DMS 273 (cell line): ENCODE measurements around the gene CACNG3.
"Not testable (repeated sequence)": the region's sequence is repeated elsewhere in the genome, so short reads cannot be mapped to it uniquely, and the experiment has no call there.

ENCODE experiments used
- DNase-seq: peaks from one replicate; lab custom pipeline; 2025; ENCODE audit not compliant: unreplicated experiment; lab: John Stamatoyannopoulos, UW

The CACNG3 gene

DNA sequence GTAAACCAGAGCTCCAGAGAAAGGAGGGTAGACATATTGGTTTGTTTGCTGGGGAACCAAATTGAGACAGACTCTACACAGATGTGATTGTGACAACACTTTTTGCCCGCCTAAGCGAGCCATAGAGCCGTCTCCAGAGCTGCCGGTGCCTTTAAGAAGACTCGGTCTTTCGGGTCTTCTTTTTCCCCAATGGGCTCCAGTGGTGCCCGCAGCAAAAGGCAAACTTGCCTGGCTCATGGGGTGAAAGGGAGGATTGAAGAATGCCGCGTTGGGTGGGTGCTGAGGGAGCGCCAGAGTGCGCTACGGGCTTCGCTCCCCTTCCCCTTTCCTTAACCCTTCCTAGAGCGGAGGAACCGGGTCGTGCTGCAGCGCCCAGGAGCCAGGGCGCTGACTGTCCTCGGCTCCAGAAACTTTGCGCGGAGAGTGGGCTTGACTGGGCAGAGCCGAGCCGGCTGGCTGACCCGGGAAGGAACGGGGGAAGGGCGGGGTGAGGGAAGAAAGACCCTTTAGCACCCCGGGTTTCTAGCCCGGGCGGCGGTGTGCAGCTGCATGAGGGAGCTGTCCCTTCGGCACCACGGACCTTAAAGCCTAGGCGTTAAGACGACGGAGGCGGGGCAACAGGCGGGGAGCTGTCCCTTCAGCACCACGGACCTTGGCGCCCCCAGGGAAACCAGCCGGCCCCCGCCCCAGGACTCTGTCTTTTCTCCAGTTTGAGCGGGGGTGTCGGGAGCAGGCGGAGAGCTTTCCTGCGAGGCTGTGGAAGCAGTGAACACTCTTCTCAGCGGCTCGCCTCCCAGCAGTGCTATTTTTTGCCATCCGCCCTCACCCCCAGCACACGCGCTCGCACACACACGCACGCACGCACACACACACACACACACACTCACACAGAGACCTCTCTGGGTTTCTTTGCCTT is at the start of gene CACNG3:
TSS of gene CACNG3 (plus strand) at position 880 of the 916 bp plus-strand sequence. CDS start 420 bp downstream, outside the sequence.
- DNase-seq, result peak; percentile 46

DNA sequence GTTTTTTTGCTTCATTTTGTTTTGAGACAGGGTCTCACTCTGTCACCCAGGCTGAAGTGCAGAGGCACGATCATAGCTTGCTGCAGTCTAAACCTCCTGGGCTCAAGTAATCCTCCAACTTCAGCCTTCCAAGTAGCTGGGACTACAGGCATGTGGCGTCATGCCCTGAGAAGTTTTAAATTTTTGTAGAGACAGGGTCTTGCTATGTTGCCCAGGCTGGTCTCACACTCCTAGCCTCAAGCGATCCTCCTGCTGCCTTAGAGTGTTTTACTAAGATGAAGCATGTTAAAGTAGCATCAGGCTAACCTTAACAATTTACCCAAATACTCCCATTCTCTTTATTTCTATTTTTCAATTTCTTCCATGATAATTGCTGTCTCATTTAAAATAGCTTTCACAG is 49.2 kb upstream of the CACNG3 start:
- DNase-seq, result no peak

DNA sequence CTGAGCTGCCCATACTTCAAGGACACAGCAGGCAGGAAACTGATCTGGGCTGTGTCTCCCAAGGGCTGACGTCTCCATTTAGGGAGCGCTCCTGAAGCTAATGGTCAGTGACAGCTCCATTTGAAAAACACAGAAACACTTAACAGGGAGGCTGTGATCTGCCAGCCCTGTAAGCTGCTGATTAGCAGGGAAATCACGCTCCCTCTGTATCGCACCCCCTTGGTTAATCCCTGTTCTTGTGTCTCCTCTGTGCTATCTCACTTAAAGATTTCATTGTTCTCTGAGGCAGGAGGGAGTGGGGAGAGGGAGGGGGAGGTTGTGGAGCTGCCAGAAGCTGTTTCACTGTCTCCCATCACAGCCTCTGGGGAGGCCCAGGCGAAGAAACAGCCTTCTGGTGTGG is 47.4 kb upstream of the CACNG3 start:
- no peak for DNase-seq

DNA sequence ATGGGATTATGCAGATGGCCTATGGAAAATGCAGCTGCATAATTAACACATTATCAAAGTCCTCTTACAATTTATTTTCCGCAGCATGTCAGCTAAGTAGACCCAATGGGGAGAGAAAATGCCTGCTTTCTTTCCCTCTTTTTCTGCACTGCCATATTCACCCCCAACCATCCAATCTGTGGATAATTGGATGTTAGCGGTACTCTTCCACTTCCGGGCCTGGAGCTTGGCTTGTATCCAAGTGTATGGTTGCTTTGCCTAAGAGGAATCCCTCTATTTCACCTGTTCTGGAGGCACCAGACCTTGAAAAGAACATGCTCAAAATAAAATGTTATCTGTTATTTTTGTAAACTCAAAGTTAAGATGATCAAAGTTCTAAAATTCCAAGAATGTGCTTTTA is 41.1 kb upstream of the CACNG3 start:
- no peak for DNase-seq

DNA sequence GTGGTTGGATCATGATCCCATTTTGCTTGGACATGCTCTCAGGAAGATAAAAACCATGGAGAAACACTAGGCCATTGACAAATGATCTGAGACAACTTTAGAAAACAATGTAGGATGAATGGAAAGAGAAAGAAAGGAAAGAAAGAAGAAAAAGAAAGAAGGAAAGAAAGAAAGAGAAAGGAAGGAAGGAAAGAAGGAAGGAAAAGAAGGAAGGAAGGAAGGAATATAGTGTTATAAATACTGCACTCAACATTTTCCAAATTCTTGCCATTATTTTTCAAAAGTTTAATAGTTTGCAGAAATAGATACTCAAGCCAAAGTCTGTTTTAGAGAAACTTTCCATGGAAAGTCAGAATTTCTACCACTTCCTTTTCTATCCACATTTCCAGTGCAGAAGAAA is 39.2 kb upstream of the CACNG3 start:
- DNase-seq, result no peak

DNA sequence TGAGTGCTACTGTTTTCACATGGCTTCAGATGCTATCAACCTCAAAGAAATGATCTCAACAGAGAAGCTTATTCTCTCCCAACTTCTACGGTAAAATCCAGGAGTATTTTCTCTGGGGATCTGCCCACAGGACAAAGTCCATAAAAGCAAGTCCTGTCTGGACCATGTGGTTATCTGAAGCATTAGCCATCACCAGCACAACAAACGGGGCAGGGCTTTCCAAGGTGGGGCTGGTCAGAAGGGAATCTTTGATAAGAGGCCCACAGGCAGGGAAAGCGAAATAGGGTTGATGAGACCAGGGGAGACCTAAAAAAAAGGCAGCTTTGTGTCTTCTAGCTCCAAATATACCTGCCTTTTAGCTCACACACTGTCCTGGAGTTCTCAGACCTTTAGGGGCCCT is 38.7 kb upstream of the CACNG3 start:
- DNase-seq, result no peak

DNA sequence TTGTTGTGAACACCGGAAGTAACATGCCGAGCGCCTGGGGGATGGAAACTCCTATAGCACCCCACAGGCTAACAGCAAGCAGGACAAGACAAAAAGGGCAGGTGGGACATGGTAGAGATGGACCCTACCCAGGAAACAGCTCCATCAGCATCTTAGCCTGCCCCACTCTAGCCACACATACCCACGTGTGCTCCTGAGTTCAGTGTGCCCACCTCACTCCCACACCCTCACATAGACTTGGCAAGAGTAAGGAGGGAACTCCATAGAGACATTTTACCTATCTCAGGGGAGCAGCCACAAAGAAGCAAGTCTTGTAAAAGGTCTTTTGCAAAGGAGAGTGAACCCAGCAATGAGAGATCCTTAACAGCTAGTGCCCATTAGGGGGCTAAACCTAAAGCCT is 37.8 kb upstream of the CACNG3 start:
- no peak for DNase-seq

DNA sequence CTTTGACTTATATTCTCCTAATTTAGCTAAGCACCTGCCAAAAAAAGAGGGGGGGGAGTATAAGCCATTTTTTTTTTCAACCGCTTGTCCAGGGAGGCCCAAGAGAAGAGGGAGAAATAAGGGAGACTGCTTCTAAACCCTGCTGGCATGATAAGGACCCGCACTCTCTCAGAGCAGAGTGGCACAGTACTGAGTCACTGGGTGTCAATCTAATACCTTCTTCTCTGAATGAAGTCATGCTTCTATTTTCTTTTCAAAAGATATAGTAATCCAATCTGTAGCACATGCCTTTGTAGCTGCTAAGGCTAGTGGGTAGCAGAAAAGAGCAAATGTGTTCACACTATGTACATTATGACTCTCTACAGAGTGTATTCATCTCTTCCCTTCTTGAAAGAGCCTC is 34.9 kb upstream of the CACNG3 start:
- no peak for DNase-seq

DNA sequence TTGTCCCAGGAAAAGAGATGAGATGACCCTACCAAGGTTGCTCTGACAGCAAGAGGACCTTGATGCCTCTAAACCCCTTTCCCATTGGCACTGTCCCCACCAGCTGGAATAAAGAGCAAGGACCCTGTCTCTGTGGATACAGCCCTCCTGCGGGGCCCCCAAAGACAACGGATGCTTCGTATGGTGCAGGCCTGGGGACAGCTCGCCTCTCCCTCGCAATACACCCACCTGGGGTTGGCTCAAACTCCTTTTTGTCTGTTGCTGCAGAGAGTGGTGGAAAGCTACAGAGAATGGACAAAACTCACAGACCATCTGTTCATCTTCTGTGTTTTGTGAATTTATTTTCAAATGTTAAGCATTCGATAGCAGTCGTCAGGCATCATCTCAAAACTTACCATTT is 27.6 kb upstream of the CACNG3 start:
- no peak for DNase-seq

DNA sequence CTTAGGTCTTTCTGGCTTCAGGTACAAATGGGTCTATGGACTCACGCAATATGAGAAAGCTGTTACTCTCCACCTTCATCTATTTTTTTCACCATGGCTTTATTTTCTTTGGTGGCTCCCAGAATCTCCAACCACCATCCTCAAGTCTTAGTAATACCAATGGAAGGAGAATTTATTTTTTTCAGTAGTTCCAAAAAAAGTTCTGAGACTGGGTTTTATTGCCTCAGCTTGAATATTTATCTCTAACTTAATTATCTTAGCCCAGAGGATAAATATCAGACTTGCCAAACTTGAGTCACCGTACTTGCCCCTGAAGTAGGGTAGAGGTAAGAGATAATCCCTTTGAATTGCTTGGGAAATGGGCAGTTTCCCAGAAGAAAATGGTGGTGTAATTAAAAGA is 23.2 kb upstream of the CACNG3 start:
- no peak for DNase-seq

DNA sequence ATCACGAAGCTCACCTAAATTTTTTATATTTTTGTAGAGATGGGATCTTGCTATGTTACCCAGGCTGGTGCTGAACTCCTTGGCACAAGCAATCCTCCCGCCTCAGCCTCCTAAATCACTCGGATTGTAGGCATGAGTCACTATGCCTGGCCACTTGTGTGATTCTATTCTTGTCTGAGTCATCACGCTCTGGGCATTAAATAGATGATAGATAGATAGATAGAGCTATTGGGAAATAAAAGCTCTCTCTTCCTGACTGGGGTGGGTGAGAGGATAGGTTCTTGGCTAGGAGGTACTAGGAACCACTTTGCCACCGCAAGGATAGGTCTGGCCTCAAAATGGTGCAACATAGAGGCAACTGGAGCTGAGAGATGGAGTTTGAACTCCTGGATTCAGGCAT is 21.4 kb upstream of the CACNG3 start:
- DNase-seq, result no peak

DNA sequence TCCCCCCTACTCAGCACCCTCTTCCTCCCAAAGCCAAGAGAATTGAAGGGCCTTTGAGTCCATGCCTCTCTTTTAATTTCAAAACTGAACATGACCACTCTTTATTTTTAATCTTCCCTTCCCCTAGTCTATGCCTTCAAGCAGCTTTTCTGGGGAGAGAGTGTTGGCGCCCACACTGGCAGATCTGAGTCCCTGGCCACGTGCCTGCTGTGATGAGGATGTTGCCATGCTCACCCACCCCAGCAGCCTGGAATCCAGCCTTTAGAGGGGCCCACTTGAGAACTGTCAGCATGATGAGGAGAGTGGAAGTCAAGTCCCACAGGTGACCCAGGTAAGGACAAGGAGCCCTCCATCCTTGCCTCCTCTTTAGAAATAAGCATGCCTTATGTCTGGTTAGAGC is 20.3 kb upstream of the CACNG3 start:
- no peak for DNase-seq

DNA sequence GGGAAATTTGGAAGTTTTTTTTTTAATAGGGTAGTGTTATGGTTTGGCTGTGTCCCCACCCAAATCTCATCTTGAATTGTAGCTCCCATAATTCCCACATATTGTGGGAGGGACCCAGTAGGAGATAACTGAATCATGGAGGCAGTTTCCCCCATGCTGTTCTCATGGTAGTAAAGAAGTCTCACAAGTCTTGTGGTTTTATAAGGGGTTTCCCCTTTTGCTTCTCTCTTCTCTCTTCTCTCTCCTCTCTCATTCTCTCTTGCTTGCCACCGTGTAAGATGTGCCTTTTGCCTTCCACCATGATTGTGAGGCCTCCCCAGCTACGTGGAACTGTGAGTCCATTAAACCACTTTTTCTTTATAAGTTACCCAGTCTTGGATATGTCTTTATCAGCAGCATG is 17.3 kb upstream of the CACNG3 start:
- not testable (repeated sequence) for DNase-seq

DNA sequence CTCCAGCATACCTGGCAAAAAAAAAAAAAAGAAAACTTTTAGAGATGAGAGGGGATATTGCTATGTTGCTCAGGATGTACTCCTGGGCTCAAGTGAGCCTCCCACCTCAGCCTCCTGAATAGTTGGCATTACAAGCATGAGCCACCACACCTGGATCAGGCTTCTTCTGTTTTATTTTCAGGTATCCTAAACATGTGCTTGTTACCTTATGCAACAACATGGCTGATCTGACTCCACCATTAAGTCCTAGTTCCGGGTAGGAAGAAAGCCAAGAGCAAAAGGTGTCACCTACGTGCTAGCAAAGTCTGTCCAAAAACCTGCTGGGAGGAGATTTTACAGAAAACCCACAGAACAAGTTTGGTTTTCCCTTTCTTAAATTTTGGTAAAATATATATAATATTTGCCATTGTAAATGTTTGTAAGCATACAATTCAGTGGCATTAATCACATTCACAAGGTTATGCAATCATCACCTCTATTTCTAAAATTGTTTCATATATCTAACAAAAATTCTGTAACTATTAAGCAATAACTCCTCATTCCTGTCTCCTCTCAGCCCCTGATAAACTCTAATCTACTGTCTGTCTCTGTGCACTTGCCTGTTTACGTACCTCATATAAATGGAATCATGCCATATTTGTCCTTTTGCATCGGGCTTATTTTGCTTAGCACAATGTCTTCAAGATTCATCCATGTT is 9.1 kb upstream of the CACNG3 start:
- DNase-seq, result no peak

DNA sequence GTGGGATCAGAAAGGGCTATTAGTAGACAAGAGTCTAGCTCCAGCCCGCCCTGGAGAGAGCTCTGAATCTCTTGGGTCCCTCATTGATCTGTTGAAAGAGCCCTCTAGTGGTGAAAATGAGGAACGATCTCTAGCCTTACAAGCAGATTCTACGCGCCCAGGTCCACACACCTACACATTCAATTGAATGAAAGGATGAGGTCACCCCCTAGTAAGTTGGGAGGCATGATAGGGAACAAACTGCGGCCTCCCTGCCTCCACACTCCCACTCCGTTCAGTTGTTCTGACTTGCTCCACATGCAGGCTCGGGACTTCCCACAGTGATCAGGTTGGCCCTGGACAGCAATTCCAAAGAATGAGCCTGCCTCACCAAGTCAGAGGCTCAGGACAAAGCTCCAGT is 2.9 kb upstream of the CACNG3 start:
- DNase-seq, result peak; percentile 57

DNA sequence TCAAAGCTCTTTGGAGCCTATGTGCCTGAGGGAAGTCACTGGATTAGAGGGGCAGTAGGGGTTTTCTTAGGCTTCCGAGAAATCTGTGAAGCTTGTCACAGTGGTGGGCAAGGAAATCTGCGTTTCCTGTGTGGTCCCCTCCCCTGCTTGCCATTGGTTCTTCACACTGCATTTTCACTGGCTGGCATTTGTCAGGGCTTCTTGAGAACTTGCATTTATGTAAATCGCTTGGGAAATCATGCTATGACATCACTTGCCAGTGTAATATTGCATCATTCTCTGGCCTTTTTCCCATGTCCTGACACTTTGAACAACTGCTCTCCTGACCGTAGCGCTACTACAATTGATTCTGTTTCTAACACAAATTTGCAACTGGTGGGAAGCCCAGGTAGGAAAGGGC is 1.8 kb downstream of the CACNG3 start:
- DNase-seq, result no peak

DNA sequence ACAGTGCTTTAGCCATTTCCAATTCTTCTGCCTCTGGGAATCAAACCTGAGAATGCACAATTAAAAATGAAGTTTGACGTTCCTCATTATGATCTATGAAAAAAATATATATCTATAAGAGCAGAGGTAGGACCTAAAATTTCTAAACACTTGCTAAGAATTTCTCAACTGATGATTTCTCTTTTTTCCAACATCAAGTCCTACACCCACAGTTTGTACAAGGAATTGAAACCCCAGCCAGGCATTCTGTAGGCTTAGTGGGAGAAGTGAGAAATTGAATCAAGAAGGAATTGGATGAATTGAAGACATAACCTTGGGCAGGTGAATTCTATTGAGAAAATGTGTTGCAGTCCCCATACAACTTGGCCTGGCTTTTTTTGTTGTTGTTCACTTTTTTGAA is 2.7 kb downstream of the CACNG3 start:
- DNase-seq, result no peak

DNA sequence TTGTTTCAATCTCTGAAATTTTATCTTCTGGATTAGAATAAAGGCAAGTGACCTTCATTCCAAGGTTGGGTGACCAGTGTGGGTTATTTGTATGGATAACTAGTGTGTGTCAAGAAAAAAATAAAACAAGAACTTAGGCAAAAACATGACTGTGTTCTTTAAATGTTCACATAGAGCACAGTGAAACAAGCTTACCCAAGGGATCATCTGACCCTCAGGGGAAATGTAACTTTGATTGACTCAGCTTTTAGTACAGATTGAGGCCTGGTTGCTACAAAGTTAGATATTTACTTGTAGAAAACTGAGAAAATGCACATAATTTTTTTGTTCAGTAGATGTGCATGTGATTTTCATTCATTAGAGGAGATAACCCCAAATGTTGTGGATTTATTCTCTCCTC is 6.7 kb downstream of the CACNG3 start:
- DNase-seq, result no peak

DNA sequence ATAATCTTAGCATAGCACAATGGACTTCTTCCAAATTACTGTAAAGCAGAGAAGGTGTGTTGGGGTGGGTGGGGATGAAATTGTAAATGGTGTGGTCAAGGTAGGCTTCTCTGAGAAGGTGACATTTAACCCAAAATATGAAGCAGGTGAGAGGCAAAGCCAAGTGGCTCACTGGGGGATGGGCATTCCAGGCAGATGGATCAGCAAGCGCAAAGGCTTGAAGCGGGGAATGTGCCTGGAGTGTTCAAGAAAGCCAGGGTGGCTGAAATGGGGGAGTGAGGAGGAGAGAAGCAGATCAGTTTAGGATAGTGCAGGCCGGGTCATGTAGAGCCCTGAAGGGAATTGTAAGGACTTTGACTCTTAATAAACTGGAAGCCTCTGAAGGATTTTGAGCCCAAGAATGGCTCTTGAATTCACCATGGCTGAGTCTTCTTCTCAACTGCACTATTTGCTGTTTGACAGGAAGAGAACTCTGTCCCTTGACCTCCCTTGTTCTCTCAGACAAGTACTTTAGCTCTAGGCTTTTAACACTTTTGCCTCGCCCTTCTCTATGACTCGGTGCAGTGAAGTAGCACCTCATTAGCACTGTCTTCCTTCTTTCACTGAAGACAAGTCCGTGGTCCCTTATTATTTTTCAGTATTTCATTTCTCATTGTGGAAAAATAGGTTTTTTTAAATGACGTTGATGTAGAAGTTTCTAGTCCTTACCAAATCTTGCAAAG is 14.7 kb downstream of the CACNG3 start:
- DNase-seq, result no peak

DNA sequence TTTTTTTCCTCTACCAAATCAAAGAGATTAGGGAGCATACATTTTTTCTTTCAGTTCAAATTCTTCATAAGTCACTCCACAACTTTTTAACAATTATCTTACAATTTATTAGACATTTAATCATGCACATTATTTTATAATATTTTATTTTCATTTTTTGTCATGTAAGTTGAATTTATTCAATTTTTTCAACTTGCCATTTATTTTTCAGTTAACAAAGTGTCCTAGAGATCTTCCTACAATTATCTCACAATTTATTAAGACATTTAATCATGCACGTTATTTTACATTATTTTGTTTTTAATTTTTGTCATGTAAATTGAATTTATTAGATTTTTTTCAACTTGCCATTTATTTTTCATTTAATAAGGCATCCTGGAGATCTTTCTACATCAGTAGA is 16.2 kb downstream of the CACNG3 start:
- no peak for DNase-seq

DNA sequence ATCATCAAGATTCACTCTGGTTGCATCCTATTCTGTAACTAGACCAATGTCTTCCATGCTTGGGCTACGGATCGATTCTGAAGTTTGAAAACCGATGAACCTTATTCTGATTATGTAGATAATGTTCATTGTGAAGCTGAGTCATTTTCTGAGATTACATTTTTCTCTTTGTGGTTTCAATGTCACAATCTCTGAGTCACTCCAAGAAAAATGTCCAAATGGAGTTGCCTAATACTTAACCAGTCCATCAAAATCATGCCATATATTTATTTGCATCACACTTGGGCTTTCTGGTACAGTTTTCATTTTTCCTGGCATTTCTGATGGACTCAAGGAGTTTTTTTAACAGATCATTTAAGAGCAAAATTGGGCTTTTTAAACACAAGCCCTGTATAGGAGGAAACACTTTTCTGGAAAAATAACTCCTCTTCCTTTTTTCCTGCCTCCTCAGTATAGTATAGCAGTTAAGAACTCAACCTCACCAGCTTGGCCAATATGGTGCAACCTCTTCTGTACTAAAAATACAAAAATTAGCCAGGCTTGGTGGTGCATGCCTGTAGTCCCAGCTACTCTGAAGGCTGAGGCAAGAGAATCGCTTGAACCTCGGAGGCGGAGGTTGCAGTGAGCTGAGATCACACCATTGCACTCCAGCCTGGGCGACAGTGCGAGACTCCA is 17.5 kb downstream of the CACNG3 start:
- DNase-seq, result no peak
